ENCODE data around the gene ZNF503.

Gene ZNF503

GRCh38 chr10:75439811-75440210, 38.2 kb upstream of the ZNF503 start:
- no peak for DNase-seq (ENCODE audit: extremely low spot score)
- ChIA-PET CTCF (interaction anchor here (1.4 kb wide), 1 partner anchor 76 kb away, joined by 3 read pairs; no protein-coding TSS in a partner anchor), POLR2A (no interaction called here)
- TF ChIP-seq CTCF (IDR thresholded peaks at IDR 0.05; ENCODE audit: control extremely low read depth, extremely low read depth, low read depth, missing control alignments): no peak

- POLR2A ChIA-PET: no interaction called here
- TF ChIP-seq CTCF (IDR thresholded peaks at IDR 0.05; ENCODE audit: control extremely low read depth, extremely low read depth, low read depth, missing control alignments): no peak
- no peak for DNase-seq (ENCODE audit: extremely low spot score)
- CTCF ChIA-PET: interaction anchor here (1.0 to 1.4 kb wide), 2 partner anchors 9 to 74 kb away, joined by 3 to 4 read pairs; no protein-coding TSS in a partner anchor
Observed at GRCh38 chr10:75438275-75438674, 36.7 kb upstream of the ZNF503 start.

- ChIA-PET CTCF (interaction anchor here (1.0 kb wide), 1 partner anchor 8 kb away, joined by 4 read pairs; no protein-coding TSS in a partner anchor), POLR2A (no interaction called here)
- no peak for TF ChIP-seq CTCF (IDR thresholded peaks at IDR 0.05; ENCODE audit: control extremely low read depth, extremely low read depth, low read depth, missing control alignments)
- no peak for DNase-seq (ENCODE audit: extremely low spot score)
Observed at GRCh38 chr10:75437693-75438092, 36.1 kb upstream of the ZNF503 start.

- no peak for DNase-seq (ENCODE audit: extremely low spot score)
- ChIA-PET CTCF (no interaction called here), POLR2A (no interaction called here)
- no peak for TF ChIP-seq CTCF (IDR thresholded peaks at IDR 0.05; ENCODE audit: control extremely low read depth, extremely low read depth, low read depth, missing control alignments)
Observed at GRCh38 chr10:75436896-75437295, 35.3 kb upstream of the ZNF503 start.

DNA sequence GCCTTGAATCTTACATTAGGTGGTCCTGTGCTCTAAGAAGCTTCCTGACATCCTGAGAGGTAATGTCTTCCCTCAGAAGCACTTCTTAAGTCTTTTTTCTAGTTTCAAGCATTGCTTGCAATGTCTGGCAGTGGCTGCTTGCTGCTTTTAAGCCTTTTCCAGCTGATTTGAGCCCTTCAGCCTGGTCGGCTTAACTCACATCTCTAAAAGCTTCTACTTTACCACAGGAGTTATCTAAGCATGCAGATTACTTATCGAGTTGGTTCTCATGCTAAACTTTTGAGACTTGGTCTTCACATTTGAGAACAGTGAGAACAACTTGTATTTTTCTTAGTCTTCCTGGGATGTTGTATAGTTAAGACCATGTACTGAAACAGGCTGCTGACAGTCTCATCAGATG, 33.7 kb upstream of the ZNF503 start:
- CTCF ChIA-PET: no interaction called here
- no peak for DNase-seq (ENCODE audit: extremely low spot score)
- TF ChIP-seq CTCF (IDR thresholded peaks at IDR 0.05; ENCODE audit: control extremely low read depth, extremely low read depth, low read depth, missing control alignments): no peak
- POLR2A ChIA-PET: no interaction called here

DNA sequence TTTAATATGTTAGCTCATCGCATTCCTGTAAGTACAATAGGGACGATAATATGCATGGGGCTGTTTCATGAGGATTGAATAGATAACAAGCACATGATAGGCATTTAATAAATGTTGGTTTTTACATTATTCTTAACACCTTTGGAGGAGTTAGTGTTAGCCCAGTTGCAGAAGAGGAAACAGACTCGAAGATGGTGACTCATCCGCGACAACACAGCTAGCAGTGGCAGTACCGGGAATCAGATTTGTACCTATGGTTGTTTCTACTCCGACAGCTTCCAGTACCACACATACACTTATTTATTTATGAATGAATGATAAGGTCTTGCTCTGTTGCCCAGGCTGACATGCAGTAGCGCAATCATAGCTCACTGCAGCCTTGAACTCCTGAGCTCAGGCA, 32.7 kb upstream of the ZNF503 start:
- POLR2A ChIA-PET: no interaction called here
- TF ChIP-seq CTCF (IDR thresholded peaks at IDR 0.05; ENCODE audit: control extremely low read depth, extremely low read depth, low read depth, missing control alignments): no peak
- CTCF ChIA-PET: no interaction called here
- no peak for DNase-seq (ENCODE audit: extremely low spot score)

DNA sequence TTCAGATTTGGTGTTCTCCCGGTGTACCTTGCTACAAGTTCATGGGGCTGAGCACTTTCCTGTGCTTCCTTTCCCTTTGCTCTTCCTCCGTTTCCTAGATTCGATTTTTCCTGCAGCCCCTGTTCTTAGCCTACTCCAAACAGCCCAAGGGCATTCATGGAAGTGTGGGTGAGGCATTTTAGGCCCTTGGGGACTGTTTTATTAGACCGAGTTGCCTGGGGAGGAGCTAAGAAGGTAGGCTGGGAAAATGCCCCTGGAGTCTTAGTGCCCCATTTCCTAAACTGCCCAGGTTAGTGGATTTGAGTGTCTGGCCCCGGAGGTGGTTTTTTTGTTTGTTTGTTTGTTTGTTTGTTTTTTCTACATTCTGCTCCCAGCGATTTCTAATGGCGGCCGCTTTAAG, 31.7 kb upstream of the ZNF503 start:
- ChIA-PET POLR2A (no interaction called here), CTCF (no interaction called here)
- DNase-seq (ENCODE audit: extremely low spot score): no peak
- TF ChIP-seq CTCF (IDR thresholded peaks at IDR 0.05; ENCODE audit: control extremely low read depth, extremely low read depth, low read depth, missing control alignments): no peak
